Glomerular visceral epithelial cell (primary cell): ENCODE measurements around the gene PAX8.

ENCODE experiments used
- DNase-seq: peaks from one replicate; pipeline ENCODE4 v3.0.0-alpha.2; 2016; ENCODE audit errors: extremely low spot score

The PAX8 gene

DNA sequence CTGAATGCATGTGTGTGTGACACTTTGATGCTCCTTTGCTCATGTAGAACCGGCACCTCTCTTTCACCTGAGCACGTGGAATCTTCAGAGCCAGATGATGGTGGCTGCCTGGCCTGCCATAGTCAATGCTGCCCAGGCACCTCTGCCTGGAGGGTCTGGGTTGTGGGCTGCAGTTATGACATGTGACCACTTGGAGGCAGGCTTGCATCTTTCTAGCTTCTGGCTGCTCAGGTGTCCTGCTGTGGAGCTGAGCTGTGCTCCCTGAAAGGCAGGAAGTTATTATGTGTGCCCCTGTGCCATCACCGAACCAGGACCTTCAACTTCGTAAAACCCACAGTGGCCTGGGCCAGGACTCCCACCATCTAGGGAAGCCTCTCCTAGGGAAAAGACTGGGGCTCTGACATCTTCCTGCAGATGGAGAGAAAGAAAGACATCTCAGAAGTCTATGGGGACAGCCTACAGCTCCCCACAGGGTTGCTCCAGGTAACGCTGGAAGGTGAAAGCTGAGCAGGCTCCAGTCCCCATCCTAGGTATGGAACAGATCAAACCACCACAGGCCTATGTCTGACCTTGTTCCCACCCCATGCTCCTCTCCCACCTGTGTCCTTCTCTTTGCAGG, 74.7 kb downstream of the PAX8 start:
- DNase-seq: peak; percentile 84

GRCh38 chr2:113203217-113203530, 75.5 kb downstream of the PAX8 start:
- DNase-seq: no peak

DNA sequence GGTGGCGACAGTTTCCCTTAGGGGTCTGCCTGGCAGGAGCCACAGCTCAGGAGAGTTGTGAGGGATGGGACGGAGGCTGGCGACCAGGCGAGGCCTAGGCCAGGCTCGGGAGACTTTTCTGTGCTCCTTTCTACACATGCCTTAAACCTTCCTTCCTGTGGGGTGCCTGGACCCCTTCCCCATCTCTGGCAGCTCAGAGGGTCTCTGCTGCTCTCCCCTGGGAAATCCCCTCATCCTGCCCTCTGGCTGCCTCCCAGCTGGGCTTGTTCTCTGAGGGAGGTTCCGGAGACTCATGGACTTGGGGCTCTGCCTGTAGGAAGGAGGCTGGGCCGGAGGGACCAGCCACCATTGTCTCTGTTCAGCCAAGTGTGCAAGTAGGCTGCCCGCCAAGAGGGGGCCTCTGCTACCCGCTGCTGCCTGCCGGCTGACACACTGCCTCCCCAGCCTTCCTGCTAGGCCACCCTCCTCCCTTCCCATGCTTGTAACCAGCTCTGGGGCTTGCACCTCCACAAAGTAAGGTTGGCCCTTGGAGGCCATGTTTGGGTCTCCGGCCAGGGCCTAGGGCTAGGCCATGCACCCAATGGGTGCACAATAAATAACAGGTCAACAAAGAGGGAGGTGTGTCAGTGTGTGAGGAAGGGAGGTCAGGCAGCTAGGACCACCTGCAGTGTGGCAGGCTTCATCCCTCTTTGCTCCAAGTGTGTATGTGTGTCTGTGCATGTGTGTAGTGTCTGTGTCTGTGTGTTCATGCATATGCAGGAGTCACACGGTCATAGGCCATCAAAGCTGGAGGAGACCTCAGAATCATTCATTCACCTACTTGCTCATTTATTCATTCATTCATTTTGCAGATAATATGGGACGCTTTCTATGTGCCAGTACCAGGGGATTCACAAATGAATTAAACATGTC, 76.2 kb downstream of the PAX8 start:
- peak; percentile 82 for DNase-seq

DNA sequence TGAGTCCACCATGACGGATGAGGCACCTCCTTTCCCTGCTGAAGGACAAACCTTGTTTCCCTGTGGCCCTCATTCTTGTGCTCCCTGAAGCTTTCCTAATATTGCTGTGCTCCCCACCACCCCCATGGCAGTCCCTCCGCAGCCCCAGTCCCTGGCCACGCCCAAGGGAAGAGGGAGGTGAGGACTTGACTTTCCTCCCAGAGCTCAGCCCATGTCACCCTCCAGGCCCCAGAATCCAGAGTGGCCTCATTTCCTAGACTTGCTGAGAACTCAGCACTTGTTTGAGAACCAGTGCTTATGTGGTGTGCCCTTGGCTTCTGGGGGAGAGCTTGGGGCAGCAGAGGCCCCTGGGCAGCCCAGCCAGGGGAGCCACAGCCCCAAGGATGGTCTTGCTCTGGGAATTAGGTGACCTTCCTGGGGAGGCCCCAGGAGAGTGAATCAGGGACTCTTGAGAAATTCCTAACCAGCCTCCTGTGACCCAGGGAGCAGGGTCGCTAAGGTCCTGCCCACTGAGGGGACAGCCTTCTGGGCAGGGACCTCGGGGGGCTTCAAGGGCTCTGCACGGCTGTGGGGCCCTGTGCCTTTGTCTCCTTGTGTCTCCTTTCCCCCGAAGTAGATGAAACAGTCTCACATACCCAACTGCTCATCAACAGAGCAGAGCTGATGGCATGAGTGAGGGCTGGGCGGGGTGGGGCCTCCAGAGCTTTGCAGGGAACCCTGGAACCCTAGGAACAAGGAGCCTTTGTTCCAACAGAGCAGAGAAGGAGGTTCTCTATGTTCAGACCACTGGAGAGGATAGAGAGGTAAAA, 77.0 kb downstream of the PAX8 start:
- DNase-seq: no peak

DNA sequence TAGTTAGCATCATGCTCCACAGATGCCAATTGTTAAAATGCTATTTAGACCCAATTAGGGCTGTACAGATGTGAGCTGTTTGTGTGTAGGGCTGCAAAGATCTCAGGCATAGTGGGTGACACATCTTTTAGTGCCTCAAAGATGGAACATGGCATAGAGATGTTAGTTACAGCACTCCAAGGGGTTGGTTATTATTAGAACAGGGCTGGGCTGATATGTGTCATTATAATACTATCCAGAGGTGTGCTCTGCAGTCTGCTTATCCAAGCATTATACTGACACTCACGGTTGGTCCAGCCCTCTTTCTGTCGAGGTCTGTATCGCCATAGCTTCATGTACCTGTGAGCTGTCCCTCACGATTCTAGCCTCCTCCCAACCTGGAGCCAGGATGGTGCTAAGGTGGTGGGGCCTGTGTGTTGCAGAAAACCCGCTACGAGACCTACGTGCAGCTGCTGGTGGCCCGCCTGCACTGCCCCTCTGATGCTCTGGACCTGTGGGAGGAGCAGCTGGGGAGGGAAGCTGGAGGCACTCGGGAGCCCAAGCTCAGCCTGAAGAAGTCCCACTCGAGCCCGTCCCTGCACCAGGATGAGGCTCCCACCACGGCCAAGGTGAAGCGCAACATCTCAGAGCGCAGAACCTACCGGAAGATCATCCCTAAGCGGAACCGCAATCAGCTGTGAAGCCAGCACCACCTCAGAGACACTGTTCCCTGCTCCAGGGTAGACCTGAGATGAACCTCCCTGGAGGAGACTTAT, 77.8 kb downstream of the PAX8 start:
- no peak for DNase-seq

- DNase-seq: no peak
These were observed 78.5 kb downstream of the PAX8 start for GRCh38 chr2:113200236-113200635.

GRCh38 chr2:113198790-113199612, 79.7 kb downstream of the PAX8 start:
- peak; percentile 87 for DNase-seq

DNA sequence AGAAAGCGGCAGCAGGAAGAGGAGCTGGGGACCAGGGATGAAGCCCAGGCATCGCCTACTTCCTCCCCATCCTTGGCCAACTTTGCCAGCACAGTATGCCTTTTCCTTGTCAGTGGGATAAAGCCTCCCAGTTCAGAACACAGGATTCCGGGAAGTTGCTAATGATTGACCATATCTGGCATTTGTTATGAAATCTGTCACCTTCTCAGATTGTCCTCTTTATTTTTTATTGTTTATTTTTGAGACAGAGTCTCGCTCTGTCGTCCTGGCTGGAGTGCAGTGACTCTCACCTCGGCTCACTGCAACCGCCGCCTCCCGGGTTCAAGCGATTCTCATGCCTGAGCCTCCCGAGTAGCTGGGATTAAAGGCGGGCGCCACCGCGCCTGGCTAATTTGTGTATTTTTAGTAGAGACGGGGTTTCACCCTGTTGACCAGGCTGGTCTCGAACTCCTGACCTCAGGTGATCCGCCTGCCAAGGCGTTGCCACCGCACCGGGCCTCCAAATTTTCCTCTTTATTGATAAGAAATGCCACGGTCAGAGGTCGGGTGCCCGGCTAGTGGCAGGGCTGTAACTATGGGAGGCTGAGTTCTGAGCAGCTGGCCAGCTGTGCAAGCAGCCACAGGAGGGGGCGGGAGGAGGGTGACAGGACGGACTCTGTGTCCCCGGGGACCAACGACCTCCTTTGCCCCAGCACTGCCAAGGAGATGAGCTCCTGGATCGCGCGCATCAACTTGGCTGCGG, 80.5 kb downstream of the PAX8 start:
- DNase-seq: no peak

GRCh38 chr2:113197347-113198047, 81.2 kb downstream of the PAX8 start:
- no peak for DNase-seq

- DNase-seq: no peak
These were observed 81.9 kb downstream of the PAX8 start for GRCh38 chr2:113196839-113197238.

GRCh38 chr2:113195923-113196501, 82.7 kb downstream of the PAX8 start:
- no peak for DNase-seq

DNA sequence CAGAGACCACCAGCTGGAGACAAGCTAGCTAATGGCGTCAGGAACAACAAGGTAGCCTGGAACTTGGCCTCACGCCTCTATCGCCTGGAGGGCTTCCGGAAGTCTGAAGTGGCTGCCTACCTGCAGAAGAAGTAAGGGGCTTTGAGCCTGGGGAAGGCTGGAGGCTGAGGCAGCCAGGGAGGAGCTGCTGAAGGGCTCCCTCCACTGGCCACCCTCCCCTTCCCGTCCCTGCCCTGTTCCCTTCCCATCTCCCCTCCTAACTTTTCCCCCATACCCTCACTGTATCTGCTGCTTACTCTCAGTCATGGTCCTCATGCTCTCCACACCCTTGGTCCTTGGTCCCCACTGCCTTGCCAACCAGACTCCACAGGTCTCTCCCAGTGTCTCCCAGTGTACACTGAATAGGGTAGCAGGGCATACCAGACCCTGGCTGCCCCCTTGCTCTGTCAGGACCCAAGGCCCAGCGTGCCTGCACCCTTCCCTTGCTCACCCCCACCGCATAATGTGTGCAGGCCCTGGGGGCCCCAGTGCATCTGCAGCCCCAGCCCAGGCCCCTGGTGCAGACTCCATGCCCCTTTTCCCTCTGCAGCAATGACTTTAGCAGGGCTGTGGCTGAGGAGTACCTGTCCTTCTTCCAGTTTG, 86.1 kb downstream of the PAX8 start:
- no peak for DNase-seq

DNA sequence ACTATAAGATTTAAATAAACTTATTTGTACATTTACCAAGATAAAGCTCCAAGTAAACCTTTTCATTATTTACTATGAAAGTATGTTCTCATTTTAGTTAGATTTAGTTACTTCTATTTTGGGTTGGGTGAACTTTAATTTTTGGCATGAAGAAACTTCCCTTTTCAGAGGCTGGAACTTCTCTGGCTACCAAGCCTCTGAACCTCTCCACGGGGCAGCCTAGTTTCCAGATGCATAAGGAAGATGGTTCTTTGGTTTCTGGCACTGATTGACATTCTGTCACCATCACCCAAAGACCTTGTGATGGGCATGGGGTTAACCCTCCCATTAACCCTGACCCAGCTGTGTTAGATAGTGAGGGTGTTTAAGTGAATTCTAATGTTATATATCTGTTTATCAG, 87.8 kb downstream of the PAX8 start:
- no peak for DNase-seq

- DNase-seq: no peak
These were observed 91.0 kb downstream of the PAX8 start for GRCh38 chr2:113187771-113188170.

DNA sequence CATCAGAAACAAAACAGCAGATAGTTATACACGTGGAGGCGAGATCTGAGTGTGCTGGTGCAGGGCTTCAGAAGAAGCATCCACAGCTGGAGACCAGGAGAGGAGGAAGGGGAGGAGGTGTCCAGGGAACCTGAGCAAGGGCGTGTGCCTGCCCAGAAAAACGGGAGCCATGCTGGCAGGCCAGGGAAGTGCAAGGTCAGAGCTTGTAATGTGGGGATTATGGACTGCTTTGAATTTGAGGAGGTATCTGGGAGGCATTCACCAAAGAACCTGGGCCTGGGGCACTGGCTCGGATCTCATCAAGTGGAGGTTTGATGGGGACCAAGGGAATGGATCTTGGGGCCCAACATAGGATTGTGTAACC, 92.3 kb downstream of the PAX8 start:
- no peak for DNase-seq

- peak; percentile 37 for DNase-seq
These were observed 92.9 kb downstream of the PAX8 start for GRCh38 chr2:113185664-113186432.

DNA sequence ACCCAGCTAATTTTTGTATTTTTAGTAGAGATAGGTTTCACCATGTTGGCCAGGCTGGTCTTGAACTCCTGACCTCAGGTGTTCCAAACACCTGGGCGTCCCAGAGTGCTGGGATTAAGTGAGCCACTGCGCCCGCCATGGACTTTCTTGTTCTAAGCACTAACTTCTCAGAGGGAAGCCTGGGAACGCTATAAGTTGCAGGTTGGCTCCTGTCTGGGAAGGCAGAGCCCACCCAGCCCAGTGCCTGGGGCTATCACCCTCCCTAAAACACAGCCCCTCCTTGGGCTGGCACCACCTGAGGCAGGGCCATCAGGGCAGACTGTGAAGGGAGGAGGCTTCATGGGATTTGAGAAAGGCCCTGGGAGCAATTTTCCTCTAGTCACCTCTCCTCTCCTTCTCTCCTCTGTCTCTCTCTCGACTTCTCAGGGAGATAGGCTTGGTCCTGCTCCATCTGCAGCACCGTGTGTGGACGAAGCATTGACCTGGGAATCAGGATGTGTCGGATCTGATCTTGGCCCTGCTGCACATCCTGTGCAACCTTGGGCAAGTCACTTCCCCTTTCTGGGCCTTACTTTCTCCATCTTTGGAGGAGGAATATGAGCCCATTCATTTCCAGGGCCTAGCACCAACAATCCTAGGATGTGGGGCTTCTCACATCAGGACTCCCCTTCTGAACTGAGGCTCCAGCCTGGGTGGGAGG, 94.0 kb downstream of the PAX8 start:
- DNase-seq: no peak
